ENCODE data around the gene PDE8B.

- no peak for TF ChIP-seq MXI1 (IDR thresholded peaks at IDR 0.05; ENCODE audit: low read depth, low read length)
- no peak for TF ChIP-seq MEF2A (IDR thresholded peaks at IDR 0.05; ENCODE audit: borderline replicate concordance, low read depth)
Measured at GRCh38 chr5:77413049-77413448, 202.6 kb downstream of the PDE8B start.

Data from SK-N-SH (cell line).